Smooth muscle cell of the pulmonary artery (primary cell): ENCODE results near the gene PTPRJ. TPM values are rescaled to one million over a fixed set of nuclear protein-coding genes. Genes with fewer than 3 reads are reported as not detected.

Source experiments
- total RNA-seq: library from RNA; depleted of rRNA; stranded (reverse); fragments of >200 nt; gene quantifications from 2 replicates; pipeline ENCODE4 v1.2.3, GENCODE V29; 2014

PTPRJ gene
- total RNA-seq, result 12.9 and 19.5 TPM in 2 replicates

GRCh38 chr11:47980088-47980906 lies at the start of gene PTPRJ:
TSS of gene PTPRJ (plus strand) at chr11:47980559. CDS start at chr11:47980913, 354 bp downstream.

GRCh38 chr11:48216510-48216909 lies 236.2 kb downstream of the PTPRJ start, which contains the start of gene OR4B1:
TSS of gene OR4B1 (plus strand) at chr11:48216810. CDS start at chr11:48216810, 0 bp downstream.

Other genes starting within 250 kb of the PTPRJ start
- 39.7 and 54.6 TPM in 2 replicates for gene FNBP4, start 213.2 kb upstream of the PTPRJ start, total RNA-seq
- 37.0 and 44.4 TPM in 2 replicates for gene NUP160, start 132.2 kb upstream of the PTPRJ start, total RNA-seq
- gene OR4B1, start 236.3 kb downstream of the PTPRJ start, total RNA-seq, result not detected in 2 replicates